K562 (cell line): ENCODE measurements around the gene FANCI. TPM values are rescaled to one million over a fixed set of nuclear protein-coding genes. Genes with fewer than 3 reads are reported as not detected.

Experiments
- ATAC-seq: fragments of 200-7000 bp; cut with Tn5 transposase; 3 replicates; pipeline ENCODE4 v1.9.1; 2020; ENCODE audit warnings: moderate library complexity
- BruUV-seq: library from RNA; stranded (reverse); fragments of 400-500 nt; replicated peaks from 2 replicates; lab custom pipeline; 2021; lab: Mats Ljungman, UMichigan
- CTCF ChIA-PET: fragments of 300-600 bp; formaldehyde crosslinking; extraction: SDS; loops from one replicate; lab custom pipeline; 2021; ENCODE audit warnings: low intra/inter-chr PET ratio; lab: Yijun Ruan, JAX
- POLR2A ChIA-PET: fragments of 300-600, 350-650 bp; sonication (Branson Sonifier 250); formaldehyde crosslinking; extraction: SDS; loops from one replicate; lab custom pipeline; 2021; ENCODE audit warnings: antibody characterized with exemption, inconsistent platforms; lab: Yijun Ruan, JAX
- DNase-seq, 4 experiments: peaks; one replicate each; pipeline versions ENCODE4 v3.0.0 to v3.0.0-alpha.2; 2011 to 2018; ENCODE audit warnings: low spot score in 3 of 4, mixed read lengths in 3 of 4; ENCODE audit errors: extremely low read depth in 1 of 4
- FAIRE-seq: peaks from 2 replicates; lab custom pipeline; 2011; peaks lifted over from hg19 to GRCh38; lab: Jason Lieb, UNC
- H2AFZ ChIP-seq: 2 replicates; pipeline ENCODE4 v1.6.0; 2011; ENCODE audit warnings: low read depth, low read length, control low read depth, inconsistent platforms
- H3K27ac ChIP-seq: fragments of 200-600 bp; 3 replicates; pipeline ENCODE4 v1.8.0; 2011; ENCODE audit warnings: low read depth, mild to moderate bottlenecking, control low read depth, inconsistent platforms, low read length, moderate library complexity, mixed read lengths; ENCODE audit errors: extremely low read depth
- H3K27me3 ChIP-seq, 2 experiments: fragments of 300-600 bp in 1 of 2; 2 replicates in 1 of 2; 3 replicates in 1 of 2; pipeline versions ENCODE4 v1.6.0 to v1.8.0; 2011; ENCODE audit warnings: inconsistent platforms in 2 of 2, low read length in 2 of 2, mild to moderate bottlenecking in 1 of 2, mixed read lengths in 1 of 2, moderate library complexity in 1 of 2; ENCODE audit not compliant: control insufficient read depth in 2 of 2, insufficient read depth in 2 of 2
- H3K36me3 ChIP-seq: fragments of 300-600 bp; 3 replicates; pipeline ENCODE4 v1.8.0; 2011; ENCODE audit warnings: mild to moderate bottlenecking, low read length, inconsistent platforms; ENCODE audit not compliant: control insufficient read depth, insufficient read depth
- H3K4me1 ChIP-seq, 2 experiments: fragments of 200-600 bp in 1 of 2; replicated peaks in 1 of 2; 2 replicates in 1 of 2; 3 replicates in 1 of 2; pipeline versions ENCODE4 v1.5.1 to v1.8.0; 2011; ENCODE audit warnings: inconsistent platforms in 2 of 2, low read length in 2 of 2, mild to moderate bottlenecking in 1 of 2, mixed read lengths in 1 of 2, moderate library complexity in 1 of 2; ENCODE audit not compliant: control insufficient read depth in 2 of 2, insufficient read depth in 2 of 2
- H3K4me2 ChIP-seq: 2 replicates; pipeline ENCODE4 v1.6.1; 2011; ENCODE audit warnings: low read length, control low read depth, inconsistent platforms, mixed read lengths; ENCODE audit not compliant: insufficient read depth
- H3K4me3 ChIP-seq: fragments of 200-600 bp; sonication (generic), shearing (Covaris generic); 2 replicates; pipeline ENCODE4 v1.5.1; 2016; ENCODE audit warnings: control low read depth, inconsistent platforms
- H3K79me2 ChIP-seq: fragments of 200-600 bp; 3 replicates; pipeline ENCODE4 v1.8.0; 2011; ENCODE audit warnings: low read length, inconsistent platforms; ENCODE audit not compliant: control insufficient read depth, insufficient read depth
- H3K9ac ChIP-seq, 2 experiments: 2 replicates each; pipeline versions ENCODE4 v1.6.0 to v1.6.1; 2011; ENCODE audit warnings: low read depth in 2 of 2, low read length in 2 of 2, control low read depth in 1 of 2, inconsistent platforms in 1 of 2, mild to moderate bottlenecking in 1 of 2, mixed read lengths in 1 of 2; ENCODE audit not compliant: insufficient read depth in 1 of 2
- H3K9me1 ChIP-seq: one replicate; pipeline ENCODE4 v1.6.0; 2011; ENCODE audit warnings: inconsistent platforms, mild to moderate bottlenecking, low read length, moderate library complexity; ENCODE audit not compliant: control insufficient read depth, insufficient read depth
- H3K9me3 ChIP-seq: replicated peaks from 2 replicates; pipeline ENCODE4 v1.5.1; 2011; ENCODE audit warnings: low read depth, low read length, inconsistent platforms; ENCODE audit not compliant: control insufficient read depth, insufficient read depth
- H4K20me1 ChIP-seq: replicated peaks from 2 replicates; pipeline ENCODE4 v1.6.1; 2011; ENCODE audit warnings: low read length, inconsistent platforms, mixed read lengths; ENCODE audit not compliant: control insufficient read depth, insufficient read depth
- ELF1 ChIP-seq: fragments of 200-800 bp; sonication (Bioruptor generic); IDR thresholded peaks from 2 replicates; pipeline ENCODE4 v1.6.1; 2016; ENCODE audit warnings: missing genetic modification characterization, missing compliant biosample characterization
- NFIC ChIP-seq: fragments of 450-650 bp; IDR thresholded peaks from 2 replicates; pipeline ENCODE4 v1.6.1; 2017; ENCODE audit warnings: mild to moderate bottlenecking, inconsistent platforms
- POLR2A ChIP-seq: fragments of 450-650 bp; conservative IDR thresholded peaks from 2 replicates; pipeline ENCODE4 v1.6.1; 2016
- POLR2G ChIP-seq: fragments of 200-400 bp; formaldehyde crosslinking; IDR thresholded peaks from 2 replicates; pipeline ENCODE4 v1.6.1; 2017; ENCODE audit warnings: low read depth, mild to moderate bottlenecking, antibody characterized with exemption, low read length, moderate library complexity
- RBFOX2 ChIP-seq: fragments of 200-400 bp; formaldehyde crosslinking; IDR thresholded peaks from 2 replicates; pipeline ENCODE4 v1.6.1; 2017; ENCODE audit warnings: low read depth, mild to moderate bottlenecking, low read length, moderate library complexity
- ZNF347 ChIP-seq: fragments of 450-650 bp; formaldehyde crosslinking; IDR thresholded peaks from 2 replicates; pipeline ENCODE4 v1.4.0; 2020; ENCODE audit warnings: low read depth, mild to moderate bottlenecking, moderate library complexity
- WGBS: fragments of 100-300 bp; shearing (Covaris generic); methylation state at CpG from one replicate; pipeline ENCODE4 v1.1.6; 2016; ENCODE audit warnings: low coverage, mixed read lengths; ENCODE audit not compliant: insufficient coverage; ENCODE audit errors: missing lambda C conversion rate; 5-methylcytosine and 5-hydroxymethylcytosine counted together
- in situ Hi-C: fragments of 300-500 bp; cut with MboI; formaldehyde crosslinking; loops from 4 replicates; pipeline ENCODE4 v1.15.0; 2018; ENCODE audit warnings: inconsistent platforms, mixed read lengths
- intact Hi-C: fragments of 100-400 bp; cut with micrococcal nuclease; formaldehyde crosslinking; loops from 2 replicates; pipeline ENCODE4 v1.14.2; 2022
- polyA plus RNA-seq, 8 experiments: library from polyadenylated mRNA; depleted of rRNA in 4 of 8; stranded (reverse) in 5 of 8; unstranded in 3 of 8; fragments of >200 nt; fragmentation: Nextera tagmentation in 2 of 8; fragmentation: Illumina TruSeq in 1 of 8; extraction: Ambion mirVana in 2 of 8; extraction: Trizol in 1 of 8; gene quantifications; 2 replicates each; pipeline versions ENCODE4 v1.2.1 to v1.2.3, GENCODE V29; 2011 to 2014; ENCODE audit warnings: inconsistent platforms in 1 of 8, missing spikeins in 1 of 8
- total RNA-seq, 7 experiments: library from RNA; depleted of rRNA in 6 of 7; stranded (reverse); fragments of >200 nt in 6 of 7; fragmentation: Illumina TruSeq in 2 of 7; extraction: Trizol in 2 of 7; gene quantifications; 2 replicates each; pipeline versions ENCODE4 v1.2.1 to v1.2.3, GENCODE V29; 2011 to 2021; ENCODE audit warnings: low replicate concordance in 1 of 7

Gene FANCI
- total and polyA plus RNA-seq, 9 of the 15 experiments (the other 6 are each of a cell fraction or from before 2014, with no cell fraction given): 72.1 to 165 (median 131) TPM

DNA sequence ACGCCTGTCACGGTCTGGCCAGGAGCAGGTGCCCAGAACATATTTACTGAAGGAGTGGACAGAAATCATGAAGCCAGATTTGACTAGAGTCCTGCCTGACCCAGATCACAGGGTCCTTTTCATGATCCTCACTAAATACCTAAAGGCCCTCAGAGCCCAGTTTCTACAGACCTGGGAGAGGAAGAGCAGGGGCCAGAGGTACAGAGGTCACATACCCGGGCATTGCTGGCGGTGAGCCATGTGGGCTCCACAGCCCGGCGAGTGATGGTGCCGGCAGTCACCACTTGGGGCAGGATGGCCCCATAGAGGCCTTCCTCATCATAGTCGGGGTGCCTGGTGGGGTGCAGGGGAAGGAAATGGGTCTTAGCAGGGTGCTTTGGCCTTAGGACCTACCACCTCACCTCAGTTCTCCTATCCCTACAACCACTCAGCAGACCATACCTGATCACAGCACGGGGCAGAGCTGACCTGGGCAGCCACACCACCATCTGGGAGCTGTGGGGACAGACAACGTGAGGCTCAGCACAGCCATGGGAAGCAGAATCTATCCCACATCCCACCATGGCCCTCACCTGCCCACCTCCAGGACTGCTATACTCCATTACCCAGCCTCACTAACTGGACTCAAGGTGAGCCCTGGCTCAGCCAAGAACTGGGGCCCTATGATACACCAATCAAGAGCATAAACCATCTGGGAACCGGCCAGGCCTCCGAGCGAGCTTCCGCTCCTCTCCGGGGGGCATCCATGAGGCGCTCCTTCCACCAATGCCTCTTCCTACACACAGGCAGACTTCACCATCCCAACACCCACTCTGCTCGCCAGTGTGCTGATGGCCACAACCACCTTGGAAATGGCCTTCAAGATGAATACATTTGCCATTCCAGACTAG is 78.0 kb downstream of the FANCI start:
- Histone ChIP-seq H3K9ac (no peak overlapping the region), H4K20me1 (peaks cover 6% of the 10 kb centered on the region; the same call in 1 of the 2 replicates), H3K9me1 (no peaks in the 10 kb centered on the region), H3K4me3 (no peak overlapping the region), H3K4me2 (no peak overlapping the region), H3K4me1 (peaks cover 0 to 3% of the 10 kb centered on the region in 2 experiments; a peak in 1 of 5 replicates), H2AFZ (no peak overlapping the region), H3K27me3 (no peaks in the 10 kb centered on the region), H3K79me2 (no peaks in the 10 kb centered on the region), H3K9me3 (no peaks in the 10 kb centered on the region), H3K27ac (no peak overlapping the region; the same call in 2 of the 3 replicates), H3K36me3 (peaks cover 99% of the 10 kb centered on the region)
- TF ChIP-seq NFIC: peak; percentile 33; the same call in 1 of the 2 replicates
- TF ChIP-seq ZNF347 (CRISPR knock-in tag): no peak
- 0 out of 2 replicates have a peak, but pooled peaks have one; percentile 12 for TF ChIP-seq POLR2A
- in situ Hi-C loops (no loop called here), intact Hi-C loops (no loop called here)
- ATAC-seq (no peak; the same call in 2 of the 3 replicates), DNase-seq (no peak), FAIRE-seq (no peak)
- POLR2A ChIA-PET: interaction anchor here (0.5 to 1.5 kb wide), 6 partner anchors 9 to 157 kb away, joined by 3 to 6 read pairs (median 4); partner anchors contain the start of gene POLG
- CTCF ChIA-PET: no interaction called here
- 89% methylated on average over 17 of the region's 17 CpGs for WGBS
- no TSS peak for BruUV-seq

GRCh38 chr15:89322822-89323221 is 79.0 kb downstream of the FANCI start:
- no peak for FAIRE-seq
- no peak for TF ChIP-seq ELF1 (tag)
- peak; percentile 33 for TF ChIP-seq RBFOX2
- TF ChIP-seq POLR2G: peak; percentile 53
- TF ChIP-seq, all 486 proteins: peak for 2
- ATAC-seq (no peak), DNase-seq (no peak)
- intact Hi-C loops (no loop called here), in situ Hi-C loops (no loop called here)
- H3K27me3 ChIP-seq: no peaks in the 10 kb centered on the region
- 89% methylated on average over 15 of the region's 15 CpGs for WGBS
- H2AFZ ChIP-seq: no peak overlapping the region
- H3K9me3 ChIP-seq: no peaks in the 10 kb centered on the region
- peaks cover 0 to 3% of the 10 kb centered on the region in 2 experiments; a peak in 1 of 5 replicates for H3K4me1 ChIP-seq
- H3K36me3 ChIP-seq: peaks cover 99% of the 10 kb centered on the region
- H3K9ac ChIP-seq: no peak overlapping the region
- H4K20me1 ChIP-seq: peaks cover 6% of the 10 kb centered on the region; the same call in 1 of the 2 replicates
- H3K27ac ChIP-seq: no peak overlapping the region
- POLR2A ChIA-PET: interaction anchor here (0.6 to 2.7 kb wide), 3 partner anchors 10 to 80 kb away, joined by 3 to 25 read pairs (median 3); partner anchors contain the start of gene POLG
- H3K9me1 ChIP-seq: no peaks in the 10 kb centered on the region
- no peaks in the 10 kb centered on the region for H3K79me2 ChIP-seq
- H3K4me2 ChIP-seq: no peak overlapping the region
- CTCF ChIA-PET: no interaction called here
- no TSS peak for BruUV-seq
- no peak overlapping the region for H3K4me3 ChIP-seq
